Measurements from ENCODE around the gene FAM3B.
A peak's percentile ranks its signal among the peaks of the same experiment; 100 is the strongest.

FAM3B gene

GRCh38 chr21:41282412-41282811 lies 34.2 kb upstream of the FAM3B start:
- H3K4me2 ChIP-seq (ENCODE audit: low read length) = no peak overlapping the region

GRCh38 chr21:41283211-41283818 lies 33.3 kb upstream of the FAM3B start:
- Histone ChIP-seq H3K9ac (ENCODE audit: low read length) (no peak overlapping the region), H3K36me3 (ENCODE audit: insufficient read depth, low read length) (no peaks in the 10 kb centered on the region), H3K4me1 (ENCODE audit: insufficient read depth, low read length, severe bottlenecking) (peaks cover 13% of the 10 kb centered on the region), H3K27me3 (ENCODE audit: insufficient read depth, low read length) (no peaks in the 10 kb centered on the region), H4K20me1 (ENCODE audit: insufficient read depth, low read length) (no peaks in the 10 kb centered on the region), H3K4me3 (ENCODE audit: low read depth, low read length, poor library complexity, severe bottlenecking) (no peak overlapping the region), H2AFZ (ENCODE audit: low read length) (no peak overlapping the region), H3K9me3 (ENCODE audit: low read length) (no peaks in the 10 kb centered on the region), H3K9me2 (ENCODE audit: low read depth, low read length) (no peaks in the 10 kb centered on the region), H3K79me2 (ENCODE audit: insufficient read depth, low read length) (no peaks in the 10 kb centered on the region), H3K4me2 (ENCODE audit: low read length) (no peak overlapping the region), H3F3A (ENCODE audit: insufficient read depth, low read length) (no peaks in the 10 kb centered on the region), H3K27ac (ENCODE audit: low read depth, low read length, poor library complexity, severe bottlenecking) (no peak overlapping the region)
- TF ChIP-seq CTCF (IDR thresholded peaks at IDR 0.05; ENCODE audit: low read length) (peak; percentile 83), EZH2 (IDR thresholded peaks at IDR 0.05; ENCODE audit: borderline replicate concordance, low read length) (no peak)

More at GRCh38 chr21:41282412-41282811, 34.2 kb upstream of the FAM3B start:
- Histone ChIP-seq H3K9ac (ENCODE audit: low read length) (no peak overlapping the region), H3F3A (ENCODE audit: insufficient read depth, low read length) (no peaks in the 10 kb centered on the region), H3K79me2 (ENCODE audit: insufficient read depth, low read length) (no peaks in the 10 kb centered on the region), H3K4me3 (ENCODE audit: low read depth, low read length, poor library complexity, severe bottlenecking) (no peak overlapping the region), H3K27ac (ENCODE audit: low read depth, low read length, poor library complexity, severe bottlenecking) (no peak overlapping the region), H3K36me3 (ENCODE audit: insufficient read depth, low read length) (no peaks in the 10 kb centered on the region), H4K20me1 (ENCODE audit: insufficient read depth, low read length) (no peaks in the 10 kb centered on the region), H3K9me3 (ENCODE audit: low read length) (no peaks in the 10 kb centered on the region), H3K27me3 (ENCODE audit: insufficient read depth, low read length) (no peaks in the 10 kb centered on the region), H2AFZ (ENCODE audit: low read length) (no peak overlapping the region), H3K4me1 (ENCODE audit: insufficient read depth, low read length, severe bottlenecking) (peaks cover 13% of the 10 kb centered on the region), H3K9me2 (ENCODE audit: low read depth, low read length) (no peaks in the 10 kb centered on the region)
- no peak for TF ChIP-seq EZH2 (IDR thresholded peaks at IDR 0.05; ENCODE audit: borderline replicate concordance, low read length)
- TF ChIP-seq CTCF (IDR thresholded peaks at IDR 0.05; ENCODE audit: low read length) = no peak

- H3K27me3 ChIP-seq (ENCODE audit: insufficient read depth, low read length) = no peaks in the 10 kb centered on the region
- no peak overlapping the region for H3K27ac ChIP-seq (ENCODE audit: low read depth, low read length, poor library complexity, severe bottlenecking)
- H4K20me1 ChIP-seq (ENCODE audit: insufficient read depth, low read length) = no peaks in the 10 kb centered on the region
- H2AFZ ChIP-seq (ENCODE audit: low read length) = no peak overlapping the region
- TF ChIP-seq EZH2 (IDR thresholded peaks at IDR 0.05; ENCODE audit: borderline replicate concordance, low read length) (no peak), CTCF (IDR thresholded peaks at IDR 0.05; ENCODE audit: low read length) (no peak)
- H3K9me3 ChIP-seq (ENCODE audit: low read length) = no peaks in the 10 kb centered on the region
- H3K9ac ChIP-seq (ENCODE audit: low read length) = no peak overlapping the region
- no peaks in the 10 kb centered on the region for H3F3A ChIP-seq (ENCODE audit: insufficient read depth, low read length)
- H3K4me3 ChIP-seq (ENCODE audit: low read depth, low read length, poor library complexity, severe bottlenecking) = no peak overlapping the region
- peaks cover 3% of the 10 kb centered on the region for H3K4me1 ChIP-seq (ENCODE audit: insufficient read depth, low read length, severe bottlenecking)
- no peaks in the 10 kb centered on the region for H3K9me2 ChIP-seq (ENCODE audit: low read depth, low read length)
- no peak overlapping the region for H3K4me2 ChIP-seq (ENCODE audit: low read length)
- no peaks in the 10 kb centered on the region; the same call in 1 of the 2 replicates for H3K36me3 ChIP-seq (ENCODE audit: insufficient read depth, low read length)
- no peaks in the 10 kb centered on the region for H3K79me2 ChIP-seq (ENCODE audit: insufficient read depth, low read length)
Observed at GRCh38 chr21:41289431-41289830, 27.2 kb upstream of the FAM3B start.

Measured in OCI-LY1 (cell line).